ENCODE measurements around the gene KIAA1671. TPM values are rescaled to one million over a fixed set of nuclear protein-coding genes. Genes with fewer than 3 reads are reported as not detected.

KIAA1671 gene
- total and polyA plus RNA-seq, 2 of the 13 experiments (the other 11 are each of a cell fraction or from before 2014, with no cell fraction given): 13.5 to 13.6 TPM

DNA sequence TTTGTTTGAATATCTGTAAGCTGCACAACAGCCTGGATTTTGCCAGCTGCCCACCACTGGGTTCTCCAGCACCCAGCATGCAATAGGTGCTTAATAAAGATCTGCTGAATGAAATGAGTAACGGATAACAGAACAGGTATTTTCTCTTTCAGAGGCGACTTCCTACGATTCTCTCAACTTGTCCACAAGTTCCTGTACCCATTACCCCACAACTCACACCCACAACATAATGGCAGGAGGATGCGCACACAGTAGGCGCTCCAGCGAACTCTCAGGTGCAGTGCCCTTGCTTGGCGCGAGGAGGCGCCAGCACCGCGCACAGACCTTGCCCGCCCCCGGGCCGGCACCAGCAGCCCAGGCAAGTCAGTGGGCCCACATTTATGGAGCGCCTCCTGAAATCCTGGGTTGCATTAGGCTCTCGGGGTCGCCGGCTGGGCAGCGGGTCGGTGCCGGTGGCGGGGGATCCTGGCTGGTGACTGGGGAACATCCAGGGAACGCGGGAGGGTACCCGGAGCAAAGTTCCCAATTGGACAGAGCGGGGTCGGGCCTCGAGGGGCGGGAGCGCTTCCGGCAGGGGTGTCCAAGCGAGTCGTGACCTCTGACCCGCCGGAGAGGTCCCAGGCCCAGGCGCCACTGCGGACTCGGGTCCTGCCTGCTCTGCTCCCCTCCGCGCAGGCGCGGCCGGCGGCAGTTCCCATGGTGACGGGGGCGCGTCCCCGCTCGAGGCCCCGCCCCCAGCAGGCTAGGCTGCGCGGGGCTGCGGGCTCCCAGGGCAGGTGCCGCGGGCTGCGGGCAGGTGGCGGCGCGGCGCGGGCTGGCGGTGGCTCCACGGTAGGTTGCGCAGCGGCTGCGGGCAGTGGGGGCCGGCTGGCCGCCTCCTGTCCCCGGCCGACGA, at the start of gene KIAA1671 (continued):
- TF ChIP-seq, protein P1, sequence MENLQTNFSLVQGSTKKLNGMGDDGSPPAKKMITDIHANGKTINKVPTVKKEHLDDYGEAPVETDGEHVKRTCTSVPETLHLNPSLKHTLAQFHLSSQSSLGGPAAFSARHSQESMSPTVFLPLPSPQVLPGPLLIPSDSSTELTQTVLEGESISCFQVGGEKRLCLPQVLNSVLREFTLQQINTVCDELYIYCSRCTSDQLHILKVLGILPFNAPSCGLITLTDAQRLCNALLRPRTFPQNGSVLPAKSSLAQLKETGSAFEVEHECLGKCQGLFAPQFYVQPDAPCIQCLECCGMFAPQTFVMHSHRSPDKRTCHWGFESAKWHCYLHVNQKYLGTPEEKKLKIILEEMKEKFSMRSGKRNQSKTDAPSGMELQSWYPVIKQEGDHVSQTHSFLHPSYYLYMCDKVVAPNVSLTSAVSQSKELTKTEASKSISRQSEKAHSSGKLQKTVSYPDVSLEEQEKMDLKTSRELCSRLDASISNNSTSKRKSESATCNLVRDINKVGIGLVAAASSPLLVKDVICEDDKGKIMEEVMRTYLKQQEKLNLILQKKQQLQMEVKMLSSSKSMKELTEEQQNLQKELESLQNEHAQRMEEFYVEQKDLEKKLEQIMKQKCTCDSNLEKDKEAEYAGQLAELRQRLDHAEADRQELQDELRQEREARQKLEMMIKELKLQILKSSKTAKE (CRISPR knock-in tag; IDR thresholded peaks at IDR 0.05; ENCODE audit: borderline replicate concordance): no peak
- no peak for TF ChIP-seq BHLHE40 (IDR thresholded peaks at IDR 0.05; ENCODE audit: low read length)
- no peak for TF ChIP-seq ZBTB21 (CRISPR knock-in tag; IDR thresholded peaks at IDR 0.05)
- TF ChIP-seq ZNF142 (CRISPR knock-in tag; IDR thresholded peaks at IDR 0.05): no peak
- no peak for TF ChIP-seq ARNTL (CRISPR knock-in tag; IDR thresholded peaks at IDR 0.05)
- no peak for TF ChIP-seq ZNF329 (CRISPR knock-in tag; IDR thresholded peaks at IDR 0.05; ENCODE audit: low read depth)
- 0 out of 2 replicates have a peak, but pooled peaks have one; percentile 19 for TF ChIP-seq NR1H2 (CRISPR knock-in tag; IDR thresholded peaks at IDR 0.05; ENCODE audit: borderline replicate concordance, low read depth)
- no peak; the same call in 1 of the 2 replicates for TF ChIP-seq ZNF275 (CRISPR knock-in tag; IDR thresholded peaks at IDR 0.05; ENCODE audit: borderline replicate concordance)
- no peak for TF ChIP-seq ZNF121 (CRISPR knock-in tag; IDR thresholded peaks at IDR 0.05)
- TF ChIP-seq ZNF768 (CRISPR knock-in tag; IDR thresholded peaks at IDR 0.05): peak; percentile 80
- no peak for TF ChIP-seq NFIB (CRISPR knock-in tag; IDR thresholded peaks at IDR 0.05; ENCODE audit: borderline replicate concordance)
- TF ChIP-seq ZBTB46 (CRISPR knock-in tag; IDR thresholded peaks at IDR 0.05; ENCODE audit: borderline replicate concordance): 0 out of 2 replicates have a peak, but pooled peaks have one; percentile 26
- peak; percentile 80 for TF ChIP-seq KDM3A (CRISPR knock-in tag; IDR thresholded peaks at IDR 0.05; ENCODE audit: low read depth)
- TF ChIP-seq, protein P2, sequence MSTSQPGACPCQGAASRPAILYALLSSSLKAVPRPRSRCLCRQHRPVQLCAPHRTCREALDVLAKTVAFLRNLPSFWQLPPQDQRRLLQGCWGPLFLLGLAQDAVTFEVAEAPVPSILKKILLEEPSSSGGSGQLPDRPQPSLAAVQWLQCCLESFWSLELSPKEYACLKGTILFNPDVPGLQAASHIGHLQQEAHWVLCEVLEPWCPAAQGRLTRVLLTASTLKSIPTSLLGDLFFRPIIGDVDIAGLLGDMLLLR (CRISPR knock-in tag; IDR thresholded peaks at IDR 0.05): peak; percentile 64; the same call in 1 of the 2 replicates
- TF ChIP-seq DNMT1 (CRISPR knock-in tag; IDR thresholded peaks at IDR 0.05): no peak; the same call in 1 of the 2 replicates
- peak; percentile 98 for TF ChIP-seq ZNF572 (CRISPR knock-in tag; IDR thresholded peaks at IDR 0.05)
